ENCODE measurements around the gene TM4SF5. TPM values are rescaled to one million over a fixed set of nuclear protein-coding genes. Genes with fewer than 3 reads are reported as not detected.

Gene TM4SF5
- total and polyA plus RNA-seq, 2 experiments from 2014 or later = not detected

- no peaks in the 10 kb centered on the region for H4K20me1 ChIP-seq (ENCODE audit: insufficient read depth)
- H3K4me1 ChIP-seq (ENCODE audit: insufficient read depth) = no peaks in the 10 kb centered on the region
- 90 to 94% methylated on average over 12 of the region's 12 CpGs for WGBS, 2 experiments (ENCODE audit: low coverage in 1 of 2, low lambda C conversion rate in 2 of 2, missing lambda C conversion rate in 2 of 2)
- H3F3A ChIP-seq (ENCODE audit: insufficient read depth) = no peaks in the 10 kb centered on the region
- TF ChIP-seq EZH2phosphoT487 (IDR thresholded peaks at IDR 0.05; ENCODE audit: insufficient read depth, low read depth) = no peak
- no peak for TF ChIP-seq EZH2 (IDR thresholded peaks at IDR 0.05; ENCODE audit: insufficient read depth, poor library complexity, severe bottlenecking)
- no peak overlapping the region for H3K4me3 ChIP-seq
- no peak overlapping the region for H3K27ac ChIP-seq
- H3K9me2 ChIP-seq (ENCODE audit: insufficient read depth) = no peaks in the 10 kb centered on the region
- in situ Hi-C loops (cut with MboI) = no loop called here
- H3K79me2 ChIP-seq (ENCODE audit: insufficient read depth) = no peaks in the 10 kb centered on the region
- H3K27me3 ChIP-seq (replicated peaks; ENCODE audit: insufficient read depth) = no peaks in the 10 kb centered on the region
- no peaks in the 10 kb centered on the region for H3K36me3 ChIP-seq (ENCODE audit: low read depth)
- no peak overlapping the region for H2AFZ ChIP-seq
- H3K9ac ChIP-seq = no peak overlapping the region
- no peaks in the 10 kb centered on the region for H3K9me3 ChIP-seq (ENCODE audit: low read depth)
- DNase-seq = no peak
- no peak overlapping the region for H3K4me2 ChIP-seq (ENCODE audit: unreplicated experiment)
Measured at GRCh38 chr17:4811471-4811870, 39.8 kb downstream of the TM4SF5 start.

- 93% methylated on average over 7 of the region's 7 CpGs for WGBS, 2 experiments (ENCODE audit: low coverage in 1 of 2, low lambda C conversion rate in 2 of 2, missing lambda C conversion rate in 2 of 2)
- Histone ChIP-seq H3K27ac (no peak overlapping the region), H3K4me1 (ENCODE audit: insufficient read depth) (no peaks in the 10 kb centered on the region), H3K4me2 (ENCODE audit: unreplicated experiment) (no peak overlapping the region), H3F3A (ENCODE audit: insufficient read depth) (no peaks in the 10 kb centered on the region), H3K9me3 (ENCODE audit: low read depth) (no peaks in the 10 kb centered on the region), H3K36me3 (ENCODE audit: low read depth) (no peaks in the 10 kb centered on the region), H2AFZ (no peak overlapping the region), H3K27me3 (replicated peaks; ENCODE audit: insufficient read depth) (no peaks in the 10 kb centered on the region), H3K9me2 (ENCODE audit: insufficient read depth) (no peaks in the 10 kb centered on the region), H3K4me3 (no peak overlapping the region), H4K20me1 (ENCODE audit: insufficient read depth) (no peaks in the 10 kb centered on the region), H3K79me2 (ENCODE audit: insufficient read depth) (no peaks in the 10 kb centered on the region), H3K9ac (no peak overlapping the region)
- in situ Hi-C loops (cut with MboI) = no loop called here
- DNase-seq = no peak
- no peak for TF ChIP-seq EZH2 (IDR thresholded peaks at IDR 0.05; ENCODE audit: insufficient read depth, poor library complexity, severe bottlenecking)
- no peak for TF ChIP-seq EZH2phosphoT487 (IDR thresholded peaks at IDR 0.05; ENCODE audit: insufficient read depth, low read depth)
Measured at GRCh38 chr17:4812690-4813089, 41.0 kb downstream of the TM4SF5 start.

- Histone ChIP-seq H4K20me1 (ENCODE audit: insufficient read depth) (no peaks in the 10 kb centered on the region), H3K9me2 (ENCODE audit: insufficient read depth) (no peaks in the 10 kb centered on the region), H3K9me3 (ENCODE audit: low read depth) (no peaks in the 10 kb centered on the region), H3K4me1 (ENCODE audit: insufficient read depth) (no peaks in the 10 kb centered on the region), H3K27ac (no peak overlapping the region), H3K79me2 (ENCODE audit: insufficient read depth) (no peaks in the 10 kb centered on the region), H2AFZ (no peak overlapping the region), H3K9ac (no peak overlapping the region), H3K27me3 (replicated peaks; ENCODE audit: insufficient read depth) (no peaks in the 10 kb centered on the region), H3F3A (ENCODE audit: insufficient read depth) (no peaks in the 10 kb centered on the region), H3K4me3 (no peak overlapping the region), H3K4me2 (ENCODE audit: unreplicated experiment) (no peak overlapping the region), H3K36me3 (ENCODE audit: low read depth) (no peaks in the 10 kb centered on the region)
- WGBS, 2 experiments (ENCODE audit: low coverage in 1 of 2, low lambda C conversion rate in 2 of 2, missing lambda C conversion rate in 2 of 2) = 86 to 87% methylated on average over 7 of the region's 7 CpGs
- no peak for TF ChIP-seq EZH2 (IDR thresholded peaks at IDR 0.05; ENCODE audit: insufficient read depth, poor library complexity, severe bottlenecking)
- no peak for TF ChIP-seq EZH2phosphoT487 (IDR thresholded peaks at IDR 0.05; ENCODE audit: insufficient read depth, low read depth)
- peak; percentile 15 for DNase-seq
- in situ Hi-C loops (cut with MboI) = no loop called here
Measured at GRCh38 chr17:4815043-4815675, 43.5 kb downstream of the TM4SF5 start.

GRCh38 chr17:4816826-4817225 is 45.1 kb downstream of the TM4SF5 start:
- Histone ChIP-seq H3K9me3 (ENCODE audit: low read depth) (no peaks in the 10 kb centered on the region), H3K9me2 (ENCODE audit: insufficient read depth) (no peaks in the 10 kb centered on the region), H3F3A (ENCODE audit: insufficient read depth) (no peaks in the 10 kb centered on the region), H3K36me3 (ENCODE audit: low read depth) (no peaks in the 10 kb centered on the region), H3K27me3 (replicated peaks; ENCODE audit: insufficient read depth) (no peaks in the 10 kb centered on the region), H3K27ac (no peak overlapping the region), H3K4me2 (ENCODE audit: unreplicated experiment) (no peak overlapping the region), H4K20me1 (ENCODE audit: insufficient read depth) (no peaks in the 10 kb centered on the region), H2AFZ (no peak overlapping the region), H3K4me3 (no peak overlapping the region), H3K9ac (no peak overlapping the region), H3K79me2 (ENCODE audit: insufficient read depth) (no peaks in the 10 kb centered on the region), H3K4me1 (ENCODE audit: insufficient read depth) (no peaks in the 10 kb centered on the region)
- in situ Hi-C loops (cut with MboI) = no loop called here
- 91 to 93% methylated on average over 10 to 13 of the region's 13 CpGs for WGBS, 2 experiments (ENCODE audit: low coverage in 1 of 2, low lambda C conversion rate in 2 of 2, missing lambda C conversion rate in 2 of 2)
- TF ChIP-seq EZH2phosphoT487 (IDR thresholded peaks at IDR 0.05; ENCODE audit: insufficient read depth, low read depth) = no peak
- no peak for TF ChIP-seq EZH2 (IDR thresholded peaks at IDR 0.05; ENCODE audit: insufficient read depth, poor library complexity, severe bottlenecking)
- no peak for DNase-seq
